GM04503 (cell line): ENCODE measurements around the gene EBF3.

ENCODE experiments used
- DNase-seq: peaks from one replicate; pipeline ENCODE4 v3.0.0-alpha.2; 2012; ENCODE audit warnings: low read depth

Gene EBF3

DNA sequence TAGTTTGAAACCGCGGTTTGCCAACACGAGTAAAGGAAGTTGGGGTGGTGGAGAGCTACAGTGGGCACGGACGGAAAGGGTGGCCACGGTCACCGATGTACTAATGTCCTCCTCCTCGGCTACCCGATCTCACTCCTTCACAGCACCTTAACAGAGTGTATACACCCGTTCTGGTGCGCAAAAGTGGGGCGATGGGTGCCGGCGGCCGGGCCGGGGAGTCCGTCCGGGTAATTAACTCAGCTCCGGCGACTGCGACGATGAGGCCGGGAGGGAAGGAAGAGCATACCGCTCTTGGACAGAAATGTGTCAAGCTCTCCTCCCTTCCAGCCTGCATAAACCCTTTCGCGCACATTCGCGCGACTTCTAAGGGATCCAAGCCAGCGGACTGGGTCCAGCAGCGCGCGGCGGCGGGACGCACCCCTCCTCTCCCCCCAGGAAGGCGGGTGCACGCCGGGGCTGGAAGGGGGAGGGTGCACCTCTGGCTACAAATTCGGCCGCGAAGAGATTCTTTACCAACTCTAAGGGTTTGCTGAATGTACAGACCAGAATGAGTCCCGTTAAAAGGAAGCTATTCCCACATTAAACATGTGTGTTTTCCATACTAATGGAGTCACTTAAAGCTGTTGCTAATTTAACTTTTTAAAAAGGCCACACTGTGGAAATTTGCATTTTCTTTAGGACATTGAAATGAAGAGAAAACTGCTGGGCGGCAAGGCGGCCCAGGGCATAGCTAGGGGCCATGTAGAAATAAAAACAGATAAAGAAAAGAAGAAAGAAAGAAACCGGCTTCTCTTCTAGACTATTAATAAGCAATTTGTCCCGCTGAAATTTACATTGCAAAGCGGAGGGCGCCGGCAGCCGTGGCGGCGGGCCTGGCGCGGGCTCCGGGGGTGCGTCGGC lies 6.6 kb upstream of the EBF3 start:
- DNase-seq, result no peak

DNA sequence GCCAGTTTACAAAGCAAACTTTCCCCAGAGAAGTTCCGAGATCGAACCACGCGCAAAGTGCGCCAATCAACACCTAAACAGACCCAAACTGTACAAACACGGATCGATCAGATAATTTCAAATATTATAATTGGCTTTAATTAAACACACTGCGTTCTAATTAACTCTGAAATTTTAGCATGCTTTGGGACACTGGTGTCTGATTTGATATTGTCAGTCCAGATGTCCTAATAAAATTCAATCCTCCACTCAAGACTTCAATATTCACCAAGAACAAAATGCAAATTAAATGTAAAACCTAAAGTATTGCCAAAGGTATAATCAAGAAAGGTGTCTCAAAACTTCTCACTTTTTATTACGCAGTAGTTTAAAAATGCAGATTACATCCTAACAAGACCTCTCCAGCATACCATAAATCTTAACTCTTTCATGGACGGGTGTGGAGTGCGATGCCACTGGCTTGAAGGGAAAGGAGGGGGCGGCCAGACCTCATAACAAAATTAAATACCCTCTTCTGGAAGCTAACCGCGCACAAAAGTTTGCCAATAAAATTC lies 5.9 kb upstream of the EBF3 start:
- DNase-seq, result no peak

DNA sequence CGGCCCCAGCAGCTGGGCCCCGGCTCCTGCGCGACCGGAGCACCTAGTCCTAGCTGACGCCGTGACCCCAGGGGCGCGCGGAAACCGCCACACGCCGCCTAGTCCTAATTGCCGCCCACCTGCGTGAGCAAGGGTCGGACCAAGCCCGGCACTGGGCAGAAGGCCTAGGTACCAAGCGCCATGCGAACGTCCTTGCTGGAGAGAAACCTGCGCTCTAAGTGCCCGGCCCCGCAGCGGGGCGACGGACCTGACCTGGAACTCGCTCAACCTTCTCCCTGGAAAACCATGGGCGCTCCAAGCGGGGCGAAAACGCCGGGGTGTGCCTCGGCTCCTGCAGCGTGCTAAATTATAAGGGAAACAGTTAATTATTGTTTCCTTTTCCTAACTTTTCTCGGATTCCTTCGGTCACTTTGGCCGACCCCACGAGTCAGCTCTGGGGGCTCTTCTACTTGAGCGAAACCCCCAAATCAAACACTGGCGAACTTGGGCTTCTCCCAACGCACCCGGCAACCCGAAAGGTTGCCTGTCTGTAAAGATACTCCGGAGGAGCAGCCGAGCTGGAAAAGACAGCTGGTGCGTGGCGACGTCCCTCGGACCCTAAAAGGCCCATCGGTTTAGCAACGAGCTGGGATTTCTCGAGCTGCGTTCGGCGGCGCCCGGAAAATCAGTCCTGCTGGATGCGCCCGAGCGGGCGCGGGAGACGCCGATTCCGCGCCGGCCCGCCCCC lies 5.3 kb upstream of the EBF3 start:
- DNase-seq, result no peak

DNA sequence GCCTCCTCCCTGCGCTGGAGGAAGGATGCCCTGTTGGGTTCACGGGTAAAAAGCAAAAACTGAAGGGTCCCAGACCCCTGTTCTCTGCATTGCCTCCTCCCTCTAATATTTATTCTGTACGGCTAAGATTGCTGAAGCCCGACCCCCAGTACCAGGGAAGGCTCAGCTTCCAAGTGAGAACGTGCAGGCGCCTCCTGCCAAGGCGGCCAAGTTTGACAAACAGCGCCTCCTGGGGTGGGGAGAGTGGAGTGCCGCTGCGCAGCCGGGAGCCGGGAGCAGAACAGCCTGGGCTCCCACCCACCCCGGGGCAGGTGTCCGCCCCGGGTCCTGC lies 4.7 kb upstream of the EBF3 start:
- DNase-seq, result no peak

DNA sequence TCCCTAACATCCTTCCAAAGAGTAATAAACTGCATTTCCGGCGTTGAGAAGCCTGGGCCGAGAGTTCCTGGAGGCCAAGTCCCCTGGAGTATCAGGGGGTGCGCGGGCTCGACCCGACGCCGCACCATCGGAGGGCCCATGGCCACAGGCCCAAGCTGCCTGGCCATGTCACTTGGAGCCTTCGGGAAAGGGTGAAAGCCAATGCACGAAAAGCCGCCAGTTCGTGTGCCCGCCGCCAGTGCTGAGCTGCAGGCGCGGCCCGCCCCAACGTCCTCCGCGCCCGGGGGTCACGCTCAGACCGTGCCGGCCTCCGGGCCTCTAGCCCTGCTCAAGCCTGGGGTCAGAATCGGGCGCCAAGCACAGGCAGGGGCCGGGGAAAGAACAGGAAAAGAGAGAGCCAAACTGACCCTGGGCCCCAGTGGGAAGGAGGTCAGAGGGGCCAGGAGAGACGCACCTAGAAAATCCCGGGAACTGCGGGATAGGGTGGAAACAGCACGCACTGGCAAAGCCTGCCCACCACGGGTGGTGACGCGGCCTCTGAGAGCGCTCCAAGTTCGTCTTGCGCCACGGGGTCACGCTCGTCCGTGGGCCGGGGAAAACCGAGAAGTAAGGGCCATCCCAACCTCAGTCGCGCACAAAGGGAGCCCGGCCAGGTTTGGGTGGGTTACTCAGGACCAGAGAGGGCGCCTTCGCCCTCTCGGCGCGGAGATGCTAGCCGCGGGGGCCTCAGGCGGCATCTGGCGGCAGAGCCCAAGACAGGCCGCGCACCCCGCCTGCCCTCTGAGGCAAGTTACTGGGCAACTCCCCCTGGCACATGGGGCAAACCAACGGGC lies 4.2 kb upstream of the EBF3 start:
- DNase-seq, result no peak

DNA sequence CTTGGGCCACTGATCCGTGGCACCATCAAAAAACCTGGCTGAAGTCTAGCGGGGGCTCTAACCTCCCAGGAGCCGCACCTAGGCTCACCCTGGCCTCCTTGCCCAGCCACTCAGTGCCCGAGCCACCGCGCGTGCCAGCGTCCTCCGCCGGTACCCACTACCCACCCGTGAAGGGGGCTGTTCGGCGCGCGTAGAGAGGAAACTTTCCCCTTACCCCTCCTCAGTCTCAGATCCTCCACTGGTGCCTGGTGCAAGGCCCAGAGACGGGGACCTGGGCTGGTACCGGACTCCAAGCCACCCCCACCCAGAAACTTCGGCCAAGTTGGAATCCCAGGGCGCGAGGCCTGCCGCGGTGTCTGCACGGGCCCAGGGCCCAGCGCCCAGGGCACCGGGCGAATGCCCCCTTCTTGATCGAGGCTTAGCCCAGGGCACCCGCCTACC lies 3.5 kb upstream of the EBF3 start:
- no peak for DNase-seq

DNA sequence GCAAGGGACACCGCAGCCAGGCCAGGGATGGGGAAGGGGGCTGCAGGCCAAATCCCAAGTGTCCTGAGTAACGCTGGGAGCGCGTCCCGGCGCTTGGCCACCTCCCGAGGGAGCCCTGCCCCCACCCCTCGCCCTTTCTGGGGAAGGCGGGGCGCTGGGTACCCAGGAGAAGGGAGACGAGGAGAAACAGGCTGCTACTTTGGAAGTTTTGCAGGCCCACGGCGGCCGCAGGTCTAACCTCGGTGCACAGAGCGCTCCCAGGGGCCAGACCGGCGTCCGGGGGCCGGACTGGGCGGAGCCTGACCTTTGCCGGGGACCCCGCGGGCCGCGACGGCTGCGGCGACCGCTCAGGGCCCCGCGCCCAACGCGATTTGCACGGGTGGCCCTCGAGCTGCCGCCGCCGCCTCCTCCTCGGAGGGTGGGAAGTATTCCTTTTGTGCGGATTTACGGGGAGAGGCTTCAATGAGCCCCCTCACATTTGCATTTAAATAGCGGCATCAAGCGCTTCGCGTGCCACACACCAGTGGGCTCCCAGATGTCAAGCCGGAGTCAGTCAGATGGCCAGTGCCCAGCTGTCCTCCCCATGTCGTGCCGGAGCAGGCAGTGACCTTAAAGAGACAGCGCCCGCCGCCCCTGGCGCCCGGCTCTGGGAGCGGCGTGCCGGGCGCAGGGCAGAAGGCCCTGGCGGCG lies 3.0 kb upstream of the EBF3 start:
- DNase-seq, result no peak

DNA sequence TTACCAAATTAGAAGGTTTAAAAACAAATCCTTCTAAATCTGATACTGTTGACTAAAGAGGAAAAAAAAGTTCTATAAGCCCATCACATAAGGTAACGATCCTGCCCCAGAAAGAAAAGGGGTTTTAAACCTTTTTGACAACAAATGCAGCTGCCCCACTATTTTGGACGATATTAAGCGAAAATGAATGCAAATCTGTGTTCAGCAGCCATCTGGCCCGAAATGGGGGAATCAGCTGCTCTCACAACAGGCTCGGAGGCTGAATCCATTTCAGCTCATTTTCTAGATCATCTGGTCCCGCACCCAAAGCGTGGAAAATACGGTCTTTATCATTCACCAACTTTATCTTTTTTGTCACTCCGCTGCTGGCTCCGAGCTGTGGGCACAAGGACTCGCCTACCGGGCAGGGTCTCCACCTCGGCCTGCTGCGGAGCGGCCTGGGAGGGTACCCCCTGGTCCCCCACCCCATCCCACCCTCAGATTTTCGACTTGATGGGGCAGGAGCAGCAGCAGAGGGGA lies 2.4 kb upstream of the EBF3 start:
- DNase-seq, result no peak

DNA sequence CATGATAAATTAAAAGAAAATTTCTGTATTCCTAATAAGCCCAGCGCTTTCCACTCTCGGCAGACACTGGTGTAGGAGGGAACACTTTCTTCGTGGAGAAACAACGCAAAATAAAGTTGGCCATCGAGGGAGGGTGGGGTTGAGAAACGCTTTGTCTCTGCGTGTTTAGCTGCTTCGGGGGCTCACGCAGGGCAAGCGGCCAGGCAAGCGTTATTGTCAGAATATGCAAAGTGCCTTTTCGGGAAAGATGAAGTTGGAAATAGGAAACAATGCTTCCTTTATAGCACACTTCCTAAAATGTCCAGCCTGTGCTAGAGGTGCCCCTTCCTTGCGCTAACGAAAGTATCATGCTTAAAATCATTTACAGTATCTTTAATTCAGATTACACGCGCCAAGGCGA lies 1.9 kb upstream of the EBF3 start:
- no peak for DNase-seq

DNA sequence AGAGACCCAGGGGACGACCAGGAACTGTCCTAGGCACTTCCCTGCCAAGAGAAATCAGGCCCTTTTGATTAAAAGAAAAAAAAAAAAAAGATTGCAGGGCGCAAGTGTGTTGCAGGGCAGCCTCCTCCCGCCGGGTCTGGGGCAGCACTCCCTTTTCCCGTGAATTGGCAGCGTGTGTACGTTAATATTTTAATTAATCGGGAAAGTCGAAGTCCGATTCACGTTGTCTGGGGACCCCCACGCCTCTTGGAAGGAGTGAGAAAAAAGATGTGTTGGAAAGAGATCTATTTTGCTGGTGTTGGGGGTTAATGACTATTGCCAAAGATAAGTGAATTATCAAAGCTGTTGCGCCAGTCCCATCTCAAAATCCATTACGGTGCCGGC lies 1.3 kb upstream of the EBF3 start:
- DNase-seq, result no peak

DNA sequence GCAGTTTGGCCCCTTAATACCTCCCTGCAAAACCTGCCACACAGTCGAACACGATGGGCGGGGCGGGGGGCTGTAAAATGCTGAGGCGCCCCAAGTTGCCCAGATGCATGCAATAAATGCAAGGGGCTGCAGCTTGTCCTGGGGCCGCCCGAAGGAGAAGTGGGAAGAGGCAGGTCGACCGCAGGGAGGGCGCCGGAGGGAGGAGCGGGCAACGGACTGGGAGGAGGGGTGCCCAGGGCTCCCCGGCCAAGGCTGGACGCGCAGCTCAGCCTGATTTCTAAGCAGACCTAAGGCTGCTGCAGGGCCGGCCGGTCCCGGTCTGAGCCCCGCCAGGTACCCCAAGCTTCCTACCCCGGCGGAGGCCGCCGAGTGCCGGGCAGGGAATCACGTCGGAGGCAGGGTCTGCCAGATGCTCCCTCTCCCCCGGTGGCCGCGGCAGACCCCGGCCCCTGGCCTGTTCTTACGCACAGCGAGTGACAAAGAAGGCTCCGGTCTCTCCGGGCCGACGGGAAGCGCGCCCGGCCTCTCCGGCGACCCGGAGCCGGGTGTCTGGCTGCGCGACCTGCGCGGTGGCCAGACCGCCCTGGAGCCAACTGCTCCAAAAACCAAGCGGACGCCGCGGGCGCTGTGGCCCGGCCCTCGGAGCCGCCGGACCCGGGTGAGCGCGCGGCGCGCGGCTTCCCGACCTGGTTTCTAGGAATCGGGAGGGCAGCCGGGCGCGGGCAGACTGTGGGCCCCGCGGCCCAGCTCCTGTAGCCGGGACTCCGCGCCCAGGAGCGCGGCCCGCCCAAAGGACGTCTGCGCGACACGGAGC lies 744 bp upstream of the EBF3 start:
- DNase-seq, result no peak

DNA sequence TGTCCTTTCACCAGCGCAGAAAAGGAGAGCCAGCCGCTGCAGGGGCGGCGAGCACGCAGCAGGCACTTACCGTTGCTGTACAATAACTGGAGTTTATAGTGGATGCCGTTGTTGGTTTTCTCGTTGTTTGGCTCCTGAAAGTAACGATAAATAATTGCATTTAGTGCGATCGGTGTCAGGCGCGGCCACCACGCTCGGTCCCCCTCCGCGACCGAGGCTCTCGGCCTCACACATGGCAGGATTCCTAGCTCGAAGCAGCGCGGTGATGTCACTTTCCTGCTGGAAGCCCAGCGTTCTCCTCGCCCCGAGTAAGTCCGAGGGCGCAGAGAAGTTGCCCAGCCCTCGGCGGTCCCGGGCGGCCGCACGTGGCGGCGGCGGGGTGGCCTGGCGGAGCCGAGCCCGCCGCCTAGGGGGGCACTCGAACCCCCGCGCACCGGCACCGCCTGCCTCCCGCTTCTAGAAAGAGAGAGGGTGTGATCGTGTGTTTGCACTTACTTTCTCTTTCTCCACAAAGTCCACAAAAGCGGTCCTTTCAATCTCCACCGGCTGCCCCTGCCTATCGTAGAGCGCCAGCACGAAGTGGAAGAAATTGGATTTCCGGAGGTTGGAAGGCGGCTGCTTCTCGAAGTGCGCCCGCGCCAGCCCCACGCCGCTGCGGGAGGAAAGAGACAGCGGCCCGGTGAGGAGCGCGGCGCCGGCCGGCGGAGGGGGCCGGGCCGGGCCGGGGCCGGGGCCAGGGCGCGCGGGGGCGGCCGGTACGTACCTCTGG lies 1.0 kb downstream of the EBF3 start:
- DNase-seq, result no peak

DNA sequence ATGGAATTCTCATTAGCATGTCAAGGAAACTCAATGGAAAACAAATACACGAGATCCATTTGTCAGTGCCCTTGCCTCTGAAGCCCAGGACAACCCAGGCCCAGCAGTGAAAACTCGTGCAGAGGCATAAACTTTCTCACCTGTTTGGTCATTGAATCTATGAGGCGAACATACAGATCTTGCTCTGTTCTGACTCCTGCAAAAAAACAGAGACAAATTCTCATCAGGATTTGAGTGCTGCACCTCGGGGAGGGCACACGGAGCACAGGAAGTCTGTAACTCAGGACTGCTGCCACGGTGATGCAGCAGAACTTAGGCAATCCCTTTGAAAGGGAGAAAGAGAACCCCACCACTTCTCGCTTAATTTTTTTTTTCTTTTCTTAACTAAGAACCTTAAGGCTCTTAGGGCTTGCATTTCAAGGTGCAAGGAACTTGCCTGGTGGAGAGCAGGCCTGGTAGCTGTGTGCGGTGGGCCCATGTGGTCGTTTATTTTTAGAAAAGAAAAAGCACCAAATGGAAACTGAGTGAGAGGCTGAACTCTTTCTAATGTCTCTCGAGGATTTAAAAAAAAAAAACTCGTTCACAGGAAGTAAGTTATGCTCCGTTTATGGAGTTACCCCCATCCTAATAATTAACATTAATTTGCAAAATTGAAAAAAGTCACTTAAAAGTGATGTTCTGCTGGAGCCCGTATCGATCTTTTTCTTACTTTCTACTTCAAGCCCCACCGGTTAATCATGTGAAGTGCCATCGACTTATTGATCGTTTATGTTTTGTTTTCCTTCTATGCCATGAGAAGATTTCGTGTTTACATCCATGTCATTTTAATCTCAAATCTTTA lies 1.8 kb downstream of the EBF3 start:
- no peak for DNase-seq

DNA sequence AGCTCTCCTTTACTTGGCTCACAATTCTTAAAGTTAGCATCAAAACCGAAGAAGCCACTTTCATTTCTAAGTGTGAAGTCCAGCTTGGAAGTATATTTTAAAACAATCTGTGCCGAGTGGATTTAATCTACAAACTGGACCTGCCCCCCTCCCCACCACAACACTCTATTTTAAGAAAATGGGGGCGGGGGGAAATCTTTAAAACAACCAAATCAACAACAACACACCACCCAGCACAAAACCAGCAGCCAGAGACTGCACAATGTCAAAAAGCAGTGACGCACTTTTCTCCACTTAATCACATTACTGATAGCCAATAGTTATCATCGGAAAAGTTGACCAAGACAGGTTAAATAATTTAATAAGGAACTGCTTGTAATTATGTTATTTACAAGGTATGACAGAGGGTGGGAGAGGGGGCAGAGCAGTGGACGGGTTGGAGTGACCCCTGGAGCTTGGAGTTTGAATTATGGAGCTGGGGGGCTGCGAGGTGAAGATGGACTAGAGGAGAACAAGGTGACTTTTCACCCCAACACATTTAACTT lies 2.8 kb downstream of the EBF3 start:
- no peak for DNase-seq

DNA sequence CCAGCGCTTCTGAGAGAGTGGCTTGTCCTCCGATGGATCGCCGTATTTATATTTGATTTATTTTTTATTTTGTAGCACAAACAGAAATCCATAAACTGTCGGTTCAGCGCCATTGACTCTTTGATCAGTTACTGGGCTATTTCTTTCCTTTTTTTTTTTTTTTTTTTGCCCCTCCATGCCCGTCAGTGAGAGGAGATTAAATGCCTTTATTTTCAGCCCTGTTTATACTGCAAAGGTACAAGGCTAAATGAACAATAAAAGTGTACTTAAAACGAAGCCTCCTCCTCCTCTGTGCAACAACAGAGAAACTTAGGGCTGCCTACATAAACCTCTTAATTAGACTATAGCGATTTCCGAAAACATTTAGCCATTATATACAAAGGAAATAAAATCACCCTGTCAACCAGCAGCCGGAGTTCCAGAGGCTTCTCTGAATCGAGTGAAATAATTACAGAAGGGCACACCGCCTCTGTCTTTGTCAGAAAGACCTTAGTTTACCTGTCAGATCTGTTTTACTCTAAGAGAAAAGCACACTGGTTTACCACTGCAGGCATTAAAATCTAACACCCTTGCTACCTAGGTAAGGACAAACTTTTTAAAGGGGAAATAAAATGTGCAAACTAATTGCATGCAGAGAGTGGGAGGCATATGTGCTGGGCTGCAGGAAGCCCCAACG lies 3.5 kb downstream of the EBF3 start:
- no peak for DNase-seq

DNA sequence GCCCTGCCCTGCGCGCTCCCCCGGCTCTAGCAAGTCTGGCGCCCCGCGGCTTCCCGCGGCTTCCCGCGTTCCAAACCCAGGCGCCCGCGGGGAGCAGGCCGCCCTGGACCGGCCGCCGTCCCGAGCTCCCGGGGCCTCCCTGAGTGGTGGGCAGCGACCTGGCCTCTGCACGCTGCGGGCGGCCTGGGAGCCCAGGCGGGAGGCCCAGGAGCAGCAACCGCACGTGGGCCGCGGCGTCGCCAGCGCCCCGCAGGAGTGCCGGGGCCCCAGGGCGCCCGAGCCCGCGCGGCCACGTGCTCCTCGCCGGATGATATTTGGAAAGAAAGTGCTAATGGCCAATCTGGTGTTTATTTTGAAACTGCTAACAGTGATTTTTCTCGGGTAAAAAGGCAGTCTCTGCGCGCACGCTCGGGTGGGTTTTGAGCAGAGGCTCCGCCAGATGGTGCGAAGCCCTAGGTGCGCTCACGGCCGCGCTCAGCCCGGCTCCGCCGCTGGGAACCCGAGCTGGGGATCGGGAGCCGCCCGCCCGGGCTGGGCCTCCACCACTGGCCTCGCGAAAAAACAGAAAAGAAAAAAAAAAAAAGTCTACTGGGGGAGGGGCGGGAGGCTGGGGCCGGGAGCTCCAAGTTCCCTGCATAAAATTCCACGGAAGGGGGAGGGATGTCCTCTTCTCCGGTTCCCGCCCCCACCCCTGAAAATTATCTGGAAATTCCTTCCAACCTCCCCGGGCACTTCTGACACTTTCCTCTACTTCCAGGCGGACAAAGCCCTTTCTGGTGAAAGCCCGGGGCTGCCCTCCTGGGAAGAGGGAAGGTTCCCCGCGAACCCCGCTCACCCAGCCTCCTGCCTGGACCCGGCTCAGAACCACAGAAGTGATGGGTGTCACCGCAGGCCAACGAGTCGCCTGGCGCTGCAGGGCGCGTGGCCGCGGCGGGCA lies 4.3 kb downstream of the EBF3 start:
- DNase-seq, result no peak
